Non-pigmented ciliary epithelial cell (primary cell): Measurements from ENCODE around the gene TNFRSF14.
"Not testable (repeated sequence)": the region's sequence is repeated elsewhere in the genome, so short reads cannot be mapped to it uniquely, and the experiment has no call there.

Experiments
- DNase-seq: peaks from one replicate; pipeline ENCODE4 v3.0.0-alpha.2; 2010; ENCODE audit warnings: low read depth

TNFRSF14 gene

DNA sequence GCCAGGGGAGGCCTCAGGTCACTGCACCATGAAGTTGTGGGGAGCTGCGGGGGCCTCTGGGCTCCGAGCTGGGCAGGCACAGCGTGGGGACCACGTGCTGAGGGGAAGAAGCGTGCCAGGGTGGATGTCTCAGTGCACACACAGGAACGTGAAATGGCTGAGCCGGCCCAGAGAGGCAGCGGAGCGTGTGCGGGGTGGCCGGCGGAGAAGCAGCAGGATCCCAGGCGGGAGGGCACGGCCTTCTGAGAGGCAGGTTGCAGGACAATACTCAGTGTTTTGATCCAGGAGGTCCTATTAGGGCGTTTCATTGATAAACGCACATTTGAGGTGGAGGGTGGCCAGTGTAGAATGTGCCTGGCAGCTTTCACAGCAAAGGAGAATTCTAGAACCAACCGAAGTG is 12.9 kb downstream of the TNFRSF14 start:
- no peak for DNase-seq

DNA sequence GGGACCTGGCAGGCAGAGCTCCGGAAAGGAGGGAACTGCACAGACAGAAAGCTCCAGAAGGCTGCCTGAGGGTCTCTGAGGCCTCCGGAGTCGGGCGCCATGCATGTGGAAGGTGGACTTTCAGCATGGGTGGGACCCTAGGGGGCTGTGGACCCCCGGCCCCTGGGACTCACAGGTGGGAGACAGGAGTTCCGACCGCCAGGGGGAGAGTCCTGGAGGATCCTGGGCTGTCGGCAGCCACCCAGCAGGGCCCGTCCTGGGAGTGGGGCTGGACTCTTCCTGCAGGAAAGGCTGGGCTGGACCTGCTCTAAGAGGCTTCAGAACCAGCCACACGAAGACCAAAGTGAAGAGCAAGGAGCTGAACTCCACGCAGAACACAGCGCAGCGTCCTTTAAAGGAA is 13.5 kb downstream of the TNFRSF14 start:
- DNase-seq, result not testable (repeated sequence)

DNA sequence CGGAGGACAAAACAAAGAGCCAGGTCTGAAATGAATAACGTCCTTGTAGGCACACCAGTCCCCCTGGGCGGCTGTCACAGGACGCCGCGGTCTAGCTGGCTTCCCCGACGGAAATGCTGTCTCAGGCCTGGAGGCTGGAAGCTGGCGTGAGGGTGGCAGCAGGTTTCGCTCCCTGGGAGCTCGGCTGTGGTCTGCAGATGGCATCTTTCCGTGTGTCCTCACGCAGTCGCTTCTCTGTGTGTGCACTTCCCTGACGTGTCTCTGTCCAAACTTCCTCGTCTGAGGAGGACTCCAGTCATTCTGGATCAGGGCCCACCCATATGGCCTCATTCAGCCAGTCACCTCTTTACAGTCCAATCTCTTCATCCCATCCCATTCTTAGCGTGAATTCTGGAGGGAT is 14.2 kb downstream of the TNFRSF14 start:
- no peak for DNase-seq

DNA sequence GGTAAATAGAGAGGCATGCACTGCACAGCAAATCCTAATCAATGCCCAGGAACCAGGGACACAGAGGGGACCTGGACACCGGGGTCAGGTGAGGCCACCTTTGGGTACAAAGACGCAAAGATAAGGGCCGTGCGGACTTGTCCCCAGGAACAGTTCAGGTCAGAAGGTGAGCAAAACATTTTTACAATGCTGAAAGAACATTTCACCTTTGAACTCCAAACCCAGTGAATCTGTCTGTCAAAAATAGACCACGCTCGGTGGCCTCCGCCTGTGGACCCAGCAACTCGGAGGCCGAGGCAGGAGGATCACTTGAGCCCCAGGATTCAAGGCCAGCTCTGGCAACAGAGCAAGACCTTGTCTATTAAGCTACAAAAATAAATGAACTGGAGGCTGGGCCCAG is 15.2 kb downstream of the TNFRSF14 start:
- DNase-seq, result no peak

DNA sequence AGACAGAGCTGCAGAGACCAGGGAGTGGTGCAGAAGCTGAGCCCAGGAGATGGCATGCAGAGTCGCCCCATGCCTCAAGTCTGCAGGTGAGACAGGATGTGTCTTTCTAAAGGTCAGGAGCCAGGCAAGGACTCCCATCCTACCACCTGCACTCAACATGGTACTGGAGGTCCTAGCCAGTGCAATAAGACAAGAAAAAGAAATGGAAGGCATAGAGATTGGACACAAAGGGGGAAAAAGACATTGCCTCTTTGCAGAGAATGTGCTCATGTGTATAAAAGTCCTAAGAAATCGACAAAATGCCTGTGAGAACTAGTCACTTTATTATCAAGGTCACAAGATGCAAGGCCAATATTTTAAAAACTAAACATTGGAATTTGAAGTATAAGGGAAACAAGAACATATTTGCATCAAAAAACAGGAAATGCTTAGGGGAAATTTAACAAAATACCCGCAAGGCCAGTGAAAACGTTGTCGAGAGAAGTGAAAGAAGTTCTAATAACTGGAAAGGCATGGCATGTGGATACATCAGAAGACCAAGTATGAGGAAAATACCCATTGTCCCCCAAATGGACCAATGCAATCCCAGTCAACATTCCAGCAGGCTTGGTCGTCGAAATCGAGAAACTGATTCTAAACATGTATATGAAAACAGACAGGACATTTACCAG is 17.2 kb downstream of the TNFRSF14 start:
- no peak for DNase-seq

DNA sequence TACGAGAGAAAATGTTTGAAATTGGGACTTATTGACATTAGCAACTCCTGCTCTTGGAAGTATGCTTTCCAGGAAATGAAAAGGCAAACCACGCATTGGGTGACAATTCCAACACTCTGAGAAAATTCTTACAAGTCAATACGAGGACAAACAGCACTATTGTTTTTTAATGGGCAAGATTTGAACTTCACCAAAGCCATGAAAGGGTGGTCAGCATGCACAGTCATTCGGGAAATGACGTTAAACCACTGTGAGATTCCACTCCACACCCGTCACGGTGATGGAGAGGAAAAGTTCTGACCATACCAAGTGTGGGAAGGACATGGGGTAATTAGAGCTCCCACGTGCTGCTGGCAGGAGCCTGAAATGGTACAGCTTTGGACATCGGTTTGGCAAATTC is 18.2 kb downstream of the TNFRSF14 start:
- no peak for DNase-seq

DNA sequence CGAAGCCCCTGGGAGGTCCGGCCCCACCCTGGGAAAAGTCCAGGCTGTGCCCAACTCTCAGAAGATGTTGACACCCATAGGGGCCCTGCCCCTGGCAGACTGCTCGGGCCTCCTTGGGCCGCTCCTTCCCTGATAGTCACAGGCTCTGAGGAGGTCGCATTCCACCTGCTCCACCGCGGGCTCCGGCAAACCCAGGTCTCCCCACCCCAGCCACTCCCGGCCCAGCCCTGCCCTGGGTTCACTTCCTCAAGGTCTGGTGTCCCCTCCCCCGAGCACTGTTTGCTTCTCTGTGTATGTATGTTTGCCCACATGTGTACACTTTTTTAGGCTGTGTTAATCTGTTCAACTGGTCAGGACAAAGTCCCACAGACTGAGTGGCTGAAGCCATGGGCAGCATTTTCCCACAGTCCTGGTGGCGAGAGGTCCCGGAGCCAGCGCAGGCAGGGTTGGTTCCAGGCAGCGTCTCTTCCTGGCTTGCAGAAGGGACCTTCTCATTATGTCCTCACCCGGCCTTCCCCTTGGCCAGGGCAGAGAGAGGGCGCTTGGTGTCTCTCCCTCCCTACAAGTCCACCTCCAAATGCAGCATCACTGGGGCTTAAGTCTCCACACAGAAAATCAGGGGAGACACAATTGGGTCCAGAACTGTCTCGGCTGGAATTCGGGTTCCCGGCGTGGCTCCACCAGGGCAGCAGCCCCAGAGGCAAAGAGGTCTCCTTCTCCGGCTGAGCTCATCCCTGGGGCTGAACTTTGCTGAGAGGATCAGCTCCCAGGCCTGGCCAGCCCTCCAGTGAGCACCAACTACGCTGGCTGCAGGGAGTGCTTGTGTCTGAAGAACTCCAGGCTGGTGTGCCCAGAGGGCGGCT is 19.9 kb downstream of the TNFRSF14 start:
- no peak for DNase-seq

DNA sequence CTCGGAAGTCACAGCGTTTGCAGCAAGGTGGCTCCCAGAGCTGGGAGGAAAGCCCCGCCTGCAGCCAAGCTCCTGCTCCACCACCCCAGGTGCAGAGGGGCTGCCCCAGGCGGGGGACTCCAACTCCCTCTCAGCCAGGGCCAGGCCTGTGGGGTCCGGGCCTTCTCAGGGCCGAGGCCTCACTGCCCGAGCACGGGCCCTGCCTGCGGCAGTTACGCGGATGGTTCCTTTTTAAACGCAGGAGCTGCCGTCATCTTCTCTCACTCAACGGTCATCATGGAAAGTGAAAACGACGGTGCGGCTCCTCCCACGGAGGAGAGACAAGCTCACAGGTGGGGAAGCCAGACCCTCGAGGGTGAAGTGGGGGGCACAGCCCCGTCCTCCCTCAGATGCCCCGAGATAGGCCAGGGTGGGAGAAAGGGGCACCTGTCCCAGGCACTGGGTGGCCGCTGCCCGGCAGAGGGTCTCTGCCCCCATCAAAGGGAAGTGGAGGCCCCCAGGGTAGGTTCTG is 21.4 kb downstream of the TNFRSF14 start:
- not testable (repeated sequence) for DNase-seq

DNA sequence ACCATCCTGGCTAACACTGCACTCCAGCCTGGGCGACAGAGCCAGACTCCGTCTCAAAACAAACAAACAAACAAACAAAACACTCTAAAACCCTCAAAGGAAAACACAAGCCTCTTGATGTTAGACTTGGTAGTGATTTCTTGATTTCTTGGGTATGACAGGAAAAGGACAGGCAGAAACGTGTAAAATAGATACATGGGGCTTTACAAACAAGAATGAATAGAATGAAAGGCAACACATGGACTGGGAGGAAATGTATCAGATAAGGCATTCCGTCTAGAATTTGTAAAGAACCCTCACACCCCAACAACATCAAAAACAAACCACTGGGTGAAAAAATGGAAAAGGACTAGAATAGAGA is 22.6 kb downstream of the TNFRSF14 start:
- DNase-seq, result no peak

DNA sequence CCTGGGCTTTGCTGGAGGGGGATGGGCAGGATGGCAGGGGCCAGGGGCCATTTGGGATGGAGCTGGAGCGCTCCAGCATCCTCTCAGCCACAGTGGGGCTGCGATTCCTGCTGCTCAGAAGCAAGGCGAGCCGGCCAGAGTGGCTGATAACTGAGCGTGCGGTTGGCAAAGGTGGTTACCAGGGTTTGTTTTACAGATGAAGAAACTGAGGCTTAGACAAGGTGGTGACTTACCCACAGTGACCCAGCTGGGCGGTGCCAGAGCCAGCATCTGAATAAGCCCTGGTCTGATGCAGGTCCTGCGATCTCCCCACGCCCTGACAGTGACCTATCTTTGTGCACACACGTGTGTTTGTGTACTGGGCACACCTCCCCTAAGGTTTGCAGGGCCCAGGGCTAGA is 24.5 kb downstream of the TNFRSF14 start:
- no peak for DNase-seq

DNA sequence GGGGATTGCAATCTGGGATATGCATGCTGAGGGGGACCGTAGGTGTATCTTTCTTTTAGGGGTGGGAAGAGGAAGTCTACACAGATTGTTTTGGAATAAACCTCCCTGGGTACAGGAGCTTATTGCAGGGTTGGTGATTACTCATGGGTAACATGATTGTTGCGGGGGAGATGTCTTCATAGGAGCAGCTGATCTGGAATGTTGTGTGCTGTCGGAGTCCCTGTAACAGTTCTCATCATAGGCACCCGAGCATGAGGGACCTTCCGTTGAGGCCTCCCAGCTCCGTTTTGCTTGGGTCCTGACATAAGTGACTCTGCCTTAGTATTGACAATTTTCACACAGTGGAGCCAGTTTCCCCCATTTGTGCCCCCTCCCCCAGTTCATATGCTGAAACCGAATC is 26.2 kb downstream of the TNFRSF14 start:
- no peak for DNase-seq

DNA sequence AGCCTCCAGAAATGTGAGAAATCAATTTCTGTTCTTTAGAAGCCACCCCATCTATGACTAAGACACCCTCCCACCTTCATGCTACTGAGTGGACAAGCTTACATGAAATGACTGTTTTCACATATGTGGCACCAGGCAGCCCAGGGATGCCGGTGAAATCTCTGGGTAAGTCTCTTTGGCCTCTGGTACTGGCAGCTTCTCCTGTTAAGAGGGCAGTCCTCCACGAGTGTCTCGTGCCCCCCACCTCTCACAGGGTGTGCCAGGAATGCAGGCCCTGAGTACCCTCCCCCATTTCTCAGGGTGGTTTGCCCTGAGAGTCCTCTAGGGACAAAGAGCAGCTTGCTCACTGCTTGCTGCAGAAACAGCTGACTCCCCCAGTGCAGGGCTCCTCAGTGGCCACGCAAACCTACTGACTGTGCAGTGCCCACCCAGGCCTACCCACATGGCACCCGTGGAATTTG is 27.2 kb downstream of the TNFRSF14 start:
- DNase-seq, result no peak

DNA sequence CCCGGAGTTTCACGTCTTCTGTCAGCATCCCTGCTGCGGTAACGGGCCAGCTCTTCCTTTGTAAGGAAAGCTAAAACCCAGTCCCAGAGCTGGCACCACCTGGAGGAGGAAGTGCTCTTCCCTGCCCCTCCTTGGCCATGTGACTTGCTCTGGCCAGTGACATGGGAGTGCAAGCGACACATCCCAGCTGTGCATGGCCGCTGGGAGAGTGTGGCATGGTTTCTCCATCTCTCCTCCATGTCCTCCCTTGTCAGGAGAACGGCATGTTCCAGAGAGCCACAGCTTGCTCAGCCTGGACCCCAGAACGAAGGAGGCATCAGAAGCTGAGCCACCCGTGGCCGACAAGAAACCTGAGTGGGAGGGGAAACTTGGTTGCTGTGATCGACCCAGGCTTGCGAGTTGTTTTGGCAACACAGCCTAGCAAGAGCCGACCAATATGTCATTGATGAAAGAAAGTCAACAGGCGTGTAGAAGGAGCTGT is 27.7 kb downstream of the TNFRSF14 start:
- no peak for DNase-seq

DNA sequence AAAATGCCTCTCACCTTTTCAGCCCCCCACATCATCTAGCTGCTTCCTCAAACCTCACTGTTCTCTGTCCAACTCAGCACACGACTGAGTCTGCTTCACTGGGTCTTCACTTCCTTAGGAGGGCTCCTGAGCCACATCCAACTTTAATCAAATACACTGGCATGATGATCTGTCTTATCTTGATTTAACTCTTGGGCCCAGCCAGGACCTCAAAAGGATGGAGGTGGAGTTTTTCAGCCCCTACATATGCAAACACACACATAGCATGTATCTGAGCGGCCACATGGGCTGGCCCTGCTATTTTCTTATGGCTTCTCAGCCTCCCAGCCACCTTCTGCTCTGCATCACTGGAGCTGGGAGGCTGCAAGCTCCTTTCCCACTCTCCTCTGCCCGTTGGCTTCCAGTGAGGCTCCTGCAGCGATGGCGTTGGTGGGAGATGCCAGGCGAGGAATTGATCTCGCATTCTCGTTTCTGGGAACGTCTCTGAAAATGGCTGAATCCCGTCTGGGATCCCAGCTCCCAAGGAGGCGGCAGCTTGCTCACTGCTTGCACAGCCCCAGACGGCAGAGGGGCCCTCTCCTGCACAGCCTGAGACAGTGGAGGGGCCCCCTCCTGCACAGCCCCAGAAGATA is 28.6 kb downstream of the TNFRSF14 start:
- no peak for DNase-seq

DNA sequence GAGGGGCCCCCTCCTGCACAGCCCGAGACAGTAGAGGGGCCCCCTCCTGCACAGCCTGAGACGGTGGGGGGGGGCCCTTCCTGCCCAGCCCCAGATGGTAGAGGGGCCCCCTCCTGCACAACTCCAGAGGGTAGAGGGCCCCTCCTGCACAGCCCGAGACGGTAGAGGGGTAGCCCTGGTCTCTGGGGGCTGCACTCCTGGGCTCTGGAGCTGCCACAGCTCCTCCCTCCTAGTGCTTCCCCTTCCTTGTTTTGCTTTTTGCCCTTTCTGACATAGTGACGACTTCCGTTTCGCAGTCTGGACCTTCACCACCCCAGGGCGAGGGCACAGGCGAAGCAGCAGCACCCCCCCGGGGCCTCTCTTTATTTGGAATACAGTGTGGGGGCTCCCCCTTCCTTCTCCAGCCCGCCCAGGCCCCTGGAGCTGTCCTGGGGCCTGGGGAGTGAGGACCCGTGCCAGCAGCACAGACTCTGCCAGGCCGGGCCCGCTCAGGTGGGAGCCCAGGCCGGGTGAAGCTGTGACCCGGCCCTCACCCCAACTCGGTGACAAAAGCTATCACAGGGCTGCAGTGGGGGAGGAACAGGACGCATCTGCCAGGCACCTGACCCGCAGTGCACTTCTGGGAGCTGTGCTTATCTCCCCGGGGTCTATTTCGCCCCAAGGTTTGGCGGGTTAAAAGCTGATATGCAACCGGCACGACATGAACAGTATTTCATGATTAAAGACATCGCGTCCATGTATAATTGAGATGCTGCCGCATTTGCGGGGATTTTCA is 29.3 kb downstream of the TNFRSF14 start:
- no peak for DNase-seq

DNA sequence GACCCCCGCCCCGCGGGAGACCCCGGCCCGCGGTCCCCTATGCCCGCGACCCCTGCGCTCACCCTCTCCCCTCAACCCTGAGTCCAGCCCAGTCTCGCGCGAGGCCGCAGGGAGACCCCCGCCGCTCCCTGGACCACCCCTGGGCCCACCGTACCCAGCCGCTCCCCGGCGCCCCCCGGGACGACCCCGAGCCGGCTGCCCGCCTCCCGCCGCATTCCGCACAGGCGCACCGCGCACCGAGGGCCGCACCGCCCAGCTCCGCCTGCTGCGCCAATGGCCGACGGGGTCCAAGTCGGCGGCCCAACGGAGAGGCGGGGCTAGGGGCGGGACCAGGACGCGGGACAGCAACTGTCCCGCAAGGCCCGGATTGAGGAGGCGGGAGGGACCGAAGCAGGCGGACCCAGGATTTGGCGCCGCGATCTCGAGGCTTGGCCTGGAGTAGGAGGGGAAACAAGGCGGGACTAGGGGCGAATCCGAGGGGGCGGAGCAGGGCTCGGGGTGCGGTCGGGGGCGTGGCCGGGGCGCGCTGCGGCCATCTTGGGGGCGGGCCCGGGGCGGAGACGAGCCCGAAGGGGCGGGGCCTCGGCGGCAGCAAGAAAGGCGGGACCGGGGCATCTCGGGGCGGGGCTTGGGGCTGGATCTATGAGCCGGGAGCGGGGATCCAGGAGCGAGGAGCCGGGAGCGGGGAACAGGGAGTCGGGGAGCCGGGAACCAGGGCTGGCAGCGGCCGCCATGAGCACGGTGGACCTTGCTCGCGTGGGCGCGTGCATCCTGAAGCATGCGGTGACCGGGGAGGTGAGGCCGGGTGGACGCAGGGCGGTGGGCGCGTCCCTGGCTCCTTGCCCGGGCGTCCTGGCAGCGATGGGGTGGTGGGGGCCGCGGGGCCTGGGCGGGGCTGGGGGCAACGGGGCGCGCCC is 30.2 kb downstream of the TNFRSF14 start, which contains the start of gene PRXL2B:
TSS of gene PRXL2B (plus strand) at position 624 of the 917 bp plus-strand sequence. CDS start at position 733, 109 bp downstream.
- peak; percentile 93 for DNase-seq

DNA sequence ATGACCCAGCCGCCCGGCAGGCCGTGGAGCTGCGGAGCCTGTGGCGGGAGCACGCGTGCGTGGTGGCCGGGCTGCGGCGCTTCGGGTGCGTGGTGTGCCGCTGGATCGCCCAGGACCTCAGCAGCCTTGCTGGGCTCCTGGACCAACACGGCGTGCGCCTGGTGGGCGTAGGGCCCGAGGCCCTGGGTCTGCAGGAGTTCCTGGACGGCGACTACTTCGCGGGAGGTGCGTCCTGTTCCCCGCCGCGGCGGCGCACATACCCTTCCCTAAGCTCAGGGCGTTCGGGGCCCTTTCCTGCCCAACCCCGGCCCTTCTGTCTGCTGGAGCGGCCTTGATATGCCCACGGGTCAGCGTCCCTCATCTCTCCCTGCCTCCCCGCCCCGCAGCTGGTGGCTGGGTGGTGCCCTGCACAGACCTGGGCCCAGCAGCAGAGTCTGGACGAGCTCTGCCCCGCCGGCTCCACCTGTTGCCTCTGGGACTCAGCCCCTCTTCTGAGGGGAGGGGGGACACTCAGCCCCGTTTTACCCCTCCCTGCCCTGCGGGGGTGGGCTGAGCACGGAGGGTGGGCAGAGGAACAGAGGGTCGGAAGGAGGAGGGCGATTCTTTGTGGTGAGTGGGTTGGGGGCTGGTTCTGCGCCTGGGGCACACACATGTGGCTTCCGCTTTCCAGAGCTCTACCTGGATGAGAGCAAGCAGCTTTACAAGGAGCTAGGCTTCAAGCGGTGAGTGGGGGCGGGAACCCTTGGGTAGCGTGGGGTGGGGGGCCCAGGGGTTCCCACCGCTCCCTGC is 31.1 kb downstream of the TNFRSF14 start:
- no peak for DNase-seq

DNA sequence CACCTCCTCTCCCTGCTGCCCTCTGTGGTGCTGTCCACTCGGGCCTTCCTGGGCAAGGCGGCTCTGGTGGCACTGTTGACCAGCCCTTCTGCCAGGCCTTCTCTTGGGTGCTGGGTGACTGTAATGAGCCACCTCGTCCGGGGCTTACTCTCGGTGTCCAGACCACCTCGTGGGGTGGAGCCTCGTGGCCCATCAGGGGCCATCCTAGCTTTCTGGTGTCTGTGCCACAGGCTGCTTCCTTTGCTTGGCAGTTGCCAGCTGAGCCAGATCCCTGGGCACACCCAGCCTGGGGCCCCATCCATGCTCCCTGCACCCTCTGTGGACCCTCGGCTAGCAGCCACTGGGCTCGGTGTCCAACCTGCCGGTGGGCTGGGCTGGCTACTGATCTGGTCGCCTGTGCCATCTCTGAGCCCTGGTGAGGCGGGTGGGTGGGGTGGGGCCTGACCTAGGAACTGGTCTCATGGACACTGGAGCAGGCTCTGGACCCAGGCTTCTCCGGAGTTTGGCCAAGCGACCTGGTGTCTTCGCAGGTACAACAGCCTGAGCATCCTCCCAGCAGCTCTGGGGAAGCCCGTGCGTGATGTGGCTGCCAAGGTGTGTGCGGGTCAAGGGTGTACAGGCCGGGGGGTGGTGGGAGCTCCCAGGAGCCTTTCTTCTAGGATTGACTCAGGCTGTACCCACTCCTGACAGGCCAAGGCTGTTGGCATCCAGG is 31.8 kb downstream of the TNFRSF14 start:
- DNase-seq, result no peak
